Mesendoderm (in vitro differentiated cells): ENCODE data around the gene ARHGEF4.
A peak's percentile ranks its signal among the peaks of the same experiment; 100 is the strongest.
"Not testable (repeated sequence)": the region's sequence is repeated elsewhere in the genome, so short reads cannot be mapped to it uniquely, and the experiment has no call there.

Experiments used
- DNase-seq: peaks from one replicate; pipeline ENCODE4 v3.0.0; 2013
- H2AK5ac ChIP-seq: 2 replicates; pipeline ENCODE4 v1.6.1; 2013; ENCODE audit warnings: low read length, inconsistent platforms
- H2BK120ac ChIP-seq: 2 replicates; pipeline ENCODE4 v1.6.1; 2013; ENCODE audit warnings: low read depth, mild to moderate bottlenecking, low read length, moderate library complexity, mixed read lengths
- H2BK15ac ChIP-seq: replicated peaks from 2 replicates; pipeline ENCODE4 v1.6.1; 2013; ENCODE audit warnings: low read depth, mild to moderate bottlenecking, moderate library complexity
- H2BK5ac ChIP-seq: 2 replicates; pipeline ENCODE4 v1.6.1; 2013; ENCODE audit warnings: low read length, inconsistent platforms
- H3K18ac ChIP-seq: 2 replicates; pipeline ENCODE4 v1.6.1; 2013; ENCODE audit warnings: mild to moderate bottlenecking, low read length, mixed read lengths
- H3K23ac ChIP-seq: one replicate; pipeline ENCODE4 v1.6.1; 2013; ENCODE audit warnings: low read length
- H3K27ac ChIP-seq: 2 replicates; pipeline ENCODE4 v1.5.1; 2013; ENCODE audit warnings: low read depth, mild to moderate bottlenecking, inconsistent platforms, low read length, moderate library complexity
- H3K27me3 ChIP-seq: 2 replicates; pipeline ENCODE4 v1.6.1; 2013; ENCODE audit warnings: low read length, control low read depth, mild to moderate bottlenecking, inconsistent platforms; ENCODE audit not compliant: insufficient read depth, poor library complexity
- H3K36me3 ChIP-seq: 2 replicates; pipeline ENCODE4 v1.6.1; 2013; ENCODE audit warnings: low read length, inconsistent platforms; ENCODE audit not compliant: control insufficient read depth, insufficient read depth
- H3K4ac ChIP-seq: one replicate; pipeline ENCODE4 v1.6.1; 2013; ENCODE audit warnings: low read depth, mild to moderate bottlenecking, low read length, moderate library complexity
- H3K4me1 ChIP-seq: 2 replicates; pipeline ENCODE4 v1.6.1; 2013; ENCODE audit warnings: low read depth, low read length, inconsistent platforms; ENCODE audit not compliant: control insufficient read depth
- H3K4me2 ChIP-seq: 2 replicates; pipeline ENCODE4 v1.6.1; 2013; ENCODE audit warnings: low read length
- H3K4me3 ChIP-seq: 2 replicates; pipeline ENCODE4 v1.5.1; 2013; ENCODE audit warnings: mild to moderate bottlenecking, low read length
- H3K56ac ChIP-seq: one replicate; pipeline ENCODE4 v1.6.1; 2013; ENCODE audit warnings: low read length
- H3K79me1 ChIP-seq: 2 replicates; pipeline ENCODE4 v1.6.1; 2013; ENCODE audit warnings: low read length, inconsistent platforms
- H3K79me2 ChIP-seq: 2 replicates; pipeline ENCODE4 v1.6.1; 2013; ENCODE audit warnings: mild to moderate bottlenecking, low read length; ENCODE audit not compliant: control insufficient read depth, insufficient read depth
- H3K9ac ChIP-seq: 2 replicates; pipeline ENCODE4 v1.6.1; 2013; ENCODE audit warnings: low read length, inconsistent platforms
- H4K5ac ChIP-seq: one replicate; pipeline ENCODE4 v1.6.1; 2013; ENCODE audit warnings: low read length
- H4K8ac ChIP-seq: one replicate; pipeline ENCODE4 v1.6.1; 2013; ENCODE audit warnings: low read depth, mild to moderate bottlenecking, control low read depth, low read length, moderate library complexity
- WGBS: extraction: QIAGEN DNeasy Blood & Tissue Kit; methylation state at CpG from one replicate; pipeline ENCODE4 v1.1.7; 2013; ENCODE audit warnings: low lambda C conversion rate, missing lambda C conversion rate; ENCODE audit not compliant: insufficient coverage; ENCODE audit errors: extremely low coverage; 5-methylcytosine and 5-hydroxymethylcytosine counted together

The ARHGEF4 gene

DNA sequence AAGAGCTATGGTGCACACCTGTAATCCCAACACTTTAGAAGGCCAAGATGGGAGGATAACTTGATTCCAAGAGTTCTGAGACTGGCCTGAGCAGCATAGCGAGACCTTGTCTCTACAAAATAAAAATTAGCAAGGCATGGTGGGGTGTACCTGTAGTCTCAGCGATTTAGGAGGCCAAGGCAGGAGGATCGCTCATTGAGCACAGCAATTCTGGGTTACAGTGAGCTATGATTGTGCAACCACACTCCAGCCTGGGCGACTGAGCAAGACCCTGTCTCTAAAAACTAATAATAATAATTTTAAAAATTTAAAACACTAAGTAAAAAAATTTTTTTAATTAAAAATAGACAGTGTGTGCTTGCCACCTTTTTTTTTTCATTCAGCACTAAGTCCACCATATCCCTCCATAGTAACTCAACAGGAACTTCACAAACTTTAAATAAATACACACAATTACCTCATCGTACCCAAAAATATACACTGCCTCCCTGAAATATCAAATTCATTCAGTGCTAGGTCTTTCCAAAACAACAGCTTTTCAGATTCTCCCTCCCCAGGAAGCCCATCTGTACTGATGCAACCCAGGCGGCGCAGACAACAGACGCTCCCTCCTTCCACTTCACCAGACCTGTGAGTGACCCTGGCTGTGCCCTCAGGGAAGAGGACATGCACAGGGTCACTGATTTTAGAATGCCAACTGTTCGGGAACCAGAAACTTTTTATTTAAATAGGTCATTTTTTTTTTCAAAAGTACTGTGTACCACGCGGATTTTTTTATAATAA is 227.0 kb downstream of the ARHGEF4 start:
- Histone ChIP-seq H2AK5ac (no peak overlapping the region), H3K36me3 (peaks cover 6% of the 10 kb centered on the region), H3K4me3 (no peak overlapping the region), H3K27me3 (no peaks in the 10 kb centered on the region), H3K4me2 (no peak overlapping the region), H3K79me2 (peaks cover 70% of the 10 kb centered on the region), H2BK120ac (no peak overlapping the region), H2BK5ac (no peak overlapping the region), H4K8ac (peak overlapping the region; percentile 2), H3K18ac (no peak overlapping the region), H3K4me1 (peaks cover 4% of the 10 kb centered on the region), H3K56ac (no peak overlapping the region), H4K5ac (no peak overlapping the region), H3K4ac (no peak overlapping the region), H3K27ac (peak overlapping the region; percentile 30), H3K79me1 (peaks cover 24% of the 10 kb centered on the region), H3K23ac (no peak overlapping the region), H3K9ac (no peak overlapping the region), H2BK15ac (no peak overlapping the region)
- peak; percentile 27 for DNase-seq
- 100% methylated on average over 3 of the region's 11 CpGs for WGBS

DNA sequence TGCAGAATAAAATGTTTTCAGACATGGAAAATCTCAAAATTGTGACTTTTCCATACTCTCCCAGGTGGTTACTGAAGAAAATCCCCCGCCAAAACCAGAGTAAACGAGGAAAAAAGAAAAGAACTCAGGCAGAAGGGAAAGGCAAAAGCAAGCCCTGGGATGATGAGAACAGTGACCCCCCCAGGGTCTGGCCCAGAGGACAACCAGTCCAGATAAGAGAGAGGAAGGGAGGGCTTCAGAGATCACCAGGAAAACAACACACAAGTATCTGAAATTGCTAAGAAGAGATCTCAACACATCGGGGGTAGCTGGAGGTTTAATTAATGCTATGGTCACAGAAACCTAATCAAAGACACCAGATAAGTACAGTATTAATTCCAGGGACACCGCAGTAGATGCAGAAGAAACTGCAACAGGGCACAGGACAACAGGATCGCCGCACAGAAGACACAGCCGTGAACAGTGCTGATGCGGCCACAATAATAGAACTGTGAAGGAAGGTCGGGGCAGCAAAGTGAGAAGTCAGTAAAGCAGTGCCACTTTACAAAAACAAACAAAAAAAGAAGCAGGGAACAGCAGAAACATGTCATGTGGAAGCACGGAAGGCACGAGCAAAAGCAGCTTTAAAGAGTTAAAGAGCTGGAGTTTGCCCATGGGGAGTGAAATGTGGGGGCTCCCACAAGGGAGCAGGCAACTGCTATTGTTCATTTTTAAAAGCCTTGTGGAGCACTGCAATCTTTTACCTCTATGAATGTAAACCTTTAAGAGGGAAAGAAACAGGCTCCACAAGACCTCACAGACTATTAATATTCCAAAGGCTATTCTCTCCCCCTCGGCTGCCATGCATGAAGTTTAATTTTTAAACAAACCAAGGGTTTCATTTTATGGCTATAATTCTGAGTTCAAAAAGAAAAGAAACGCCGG is 228.1 kb downstream of the ARHGEF4 start:
- H3K36me3 ChIP-seq: peaks cover 6% of the 10 kb centered on the region
- peaks cover 21% of the 10 kb centered on the region for H3K79me1 ChIP-seq
- H3K4ac ChIP-seq: no peak overlapping the region
- H3K9ac ChIP-seq: no peak overlapping the region
- H3K4me1 ChIP-seq: peaks cover 4% of the 10 kb centered on the region
- no CpG with 5 or more reads among the region's 14 CpGs for WGBS
- no peak overlapping the region for H3K4me2 ChIP-seq
- H3K27ac ChIP-seq: no peak overlapping the region
- H4K5ac ChIP-seq: no peak overlapping the region
- H3K56ac ChIP-seq: no peak overlapping the region
- H2BK15ac ChIP-seq: no peak overlapping the region
- no peak overlapping the region for H3K4me3 ChIP-seq
- no peak overlapping the region for H2AK5ac ChIP-seq
- H3K18ac ChIP-seq: no peak overlapping the region
- no peak overlapping the region for H2BK5ac ChIP-seq
- peaks cover 67% of the 10 kb centered on the region for H3K79me2 ChIP-seq
- H4K8ac ChIP-seq: no peak overlapping the region
- no peak overlapping the region for H2BK120ac ChIP-seq
- H3K23ac ChIP-seq: no peak overlapping the region
- DNase-seq: no peak
- H3K27me3 ChIP-seq: no peaks in the 10 kb centered on the region

DNA sequence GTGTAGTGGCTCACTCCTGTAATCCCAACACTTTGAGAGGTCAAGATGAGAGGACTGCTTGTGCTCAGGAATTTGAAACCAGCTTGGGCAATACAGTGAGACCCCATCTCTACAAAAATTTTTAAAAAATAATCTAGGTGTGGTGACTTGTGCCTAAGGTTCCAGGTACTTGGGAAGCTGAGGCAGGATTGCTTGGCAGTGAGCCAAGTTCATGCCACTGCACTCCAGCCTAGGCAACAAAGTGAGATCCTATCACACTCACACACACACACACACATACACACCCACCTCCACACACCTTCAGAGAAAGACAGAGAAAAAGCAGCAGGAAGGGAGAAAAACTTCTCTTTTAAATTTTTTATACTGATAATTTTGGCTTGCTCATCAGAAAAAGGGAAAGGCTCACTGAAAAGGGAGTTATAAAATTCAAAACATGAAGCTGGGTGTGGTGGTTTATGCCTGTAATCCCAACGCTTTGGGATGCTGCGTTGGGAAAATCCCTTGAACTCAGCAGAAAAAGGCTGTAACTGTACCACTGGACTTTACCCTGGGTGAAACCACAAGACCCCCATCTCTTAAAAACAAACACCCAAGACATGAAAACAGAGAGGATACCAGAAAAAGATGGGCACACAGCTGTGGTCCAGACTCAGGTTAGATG is 230.9 kb downstream of the ARHGEF4 start:
- Histone ChIP-seq H3K27me3 (no peaks in the 10 kb centered on the region), H3K79me1 (peaks cover 21% of the 10 kb centered on the region), H3K36me3 (peaks cover 9% of the 10 kb centered on the region), H2BK5ac (no peak overlapping the region), H3K4me2 (no peak overlapping the region), H3K18ac (no peak overlapping the region), H4K8ac (no peak overlapping the region), H3K9ac (no peak overlapping the region), H2AK5ac (no peak overlapping the region), H3K4me3 (no peak overlapping the region), H3K56ac (no peak overlapping the region), H3K79me2 (peaks cover 64% of the 10 kb centered on the region), H4K5ac (no peak overlapping the region), H3K4ac (no peak overlapping the region), H3K23ac (no peak overlapping the region), H3K27ac (no peak overlapping the region), H3K4me1 (peaks cover 2% of the 10 kb centered on the region), H2BK120ac (no peak overlapping the region), H2BK15ac (no peak overlapping the region)
- DNase-seq: no peak
- no CpG with 5 or more reads among the region's 2 CpGs for WGBS

DNA sequence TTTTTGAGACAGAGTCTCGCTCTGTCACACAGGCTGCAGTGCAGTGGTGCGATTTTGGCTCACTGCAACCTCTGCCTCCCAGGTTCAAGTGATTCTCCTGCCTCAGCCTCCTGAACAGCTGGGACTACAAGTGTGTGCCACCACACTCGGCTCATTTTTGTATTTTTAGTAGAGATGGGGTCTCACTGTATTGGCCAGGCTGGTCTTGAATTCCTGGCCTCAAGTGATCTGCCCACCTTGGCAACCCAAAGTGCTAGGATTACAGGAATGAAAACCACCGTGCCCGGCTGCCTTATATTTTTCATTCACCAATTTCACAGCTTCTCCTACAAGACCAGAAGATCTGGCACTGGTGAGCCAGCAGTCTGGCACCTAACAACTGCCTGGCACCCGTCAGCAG is 231.5 kb downstream of the ARHGEF4 start:
- H3K27me3 ChIP-seq, H4K8ac ChIP-seq, H2BK120ac ChIP-seq, H3K4ac ChIP-seq, H3K18ac ChIP-seq, H3K9ac ChIP-seq, H3K36me3 ChIP-seq, H3K56ac ChIP-seq, H2AK5ac ChIP-seq, DNase-seq, H4K5ac ChIP-seq, H3K4me2 ChIP-seq, H3K4me1 ChIP-seq, H2BK15ac ChIP-seq, H2BK5ac ChIP-seq, H3K27ac ChIP-seq, H3K4me3 ChIP-seq, H3K23ac ChIP-seq: not testable (repeated sequence)
- H3K79me2 ChIP-seq: peaks cover 66% of the 10 kb centered on the region
- WGBS: no CpG with 5 or more reads among the region's 6 CpGs
- peaks cover 23% of the 10 kb centered on the region for H3K79me1 ChIP-seq

DNA sequence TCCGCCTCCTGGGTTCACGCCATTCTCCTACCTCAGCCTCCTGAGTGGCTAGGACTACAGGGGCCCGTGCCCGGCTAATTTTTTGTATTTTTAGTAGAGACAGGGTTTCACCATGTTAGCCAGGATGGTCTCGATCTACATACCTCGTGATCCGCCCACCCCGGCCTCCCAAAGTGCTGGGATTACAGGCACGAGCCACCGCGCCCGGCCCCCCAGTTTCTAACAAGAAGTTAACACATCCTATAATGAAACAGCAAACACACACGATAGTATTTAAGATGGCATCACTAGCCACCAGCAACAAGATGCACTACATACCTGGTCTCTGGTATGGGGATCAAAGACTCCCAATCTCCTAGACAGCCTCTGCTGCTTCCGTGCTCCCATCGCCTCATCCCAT is 238.9 kb downstream of the ARHGEF4 start:
- H3K4ac ChIP-seq: peak overlapping the region; percentile 26
- H2BK5ac ChIP-seq: peak overlapping the region; percentile 7
- not testable (repeated sequence) for H4K8ac ChIP-seq, H3K4me2 ChIP-seq, H4K5ac ChIP-seq, H2BK120ac ChIP-seq, H3K27ac ChIP-seq, H2BK15ac ChIP-seq, H3K36me3 ChIP-seq, DNase-seq, H2AK5ac ChIP-seq, H3K23ac ChIP-seq, H3K27me3 ChIP-seq, H3K9ac ChIP-seq, H3K4me3 ChIP-seq
- WGBS: no CpG with 5 or more reads among the region's 15 CpGs
- H3K79me2 ChIP-seq: peaks cover 61% of the 10 kb centered on the region
- peaks cover 31% of the 10 kb centered on the region for H3K79me1 ChIP-seq
- H3K56ac ChIP-seq: peak overlapping the region; percentile 11
- H3K18ac ChIP-seq: peak overlapping the region; percentile 65
- H3K4me1 ChIP-seq: peaks cover 15% of the 10 kb centered on the region
